Measurements from ENCODE around the gene FRMD1.
A peak's percentile ranks its signal among the peaks of the same experiment; 100 is the strongest.

Gene FRMD1

GRCh38 chr6:168040856-168041496, 38.0 kb downstream of the FRMD1 start:
- peaks cover 11 to 28% of the 10 kb centered on the region in 2 donors for H3K27me3 Mint-ChIP-seq
- no peak overlapping the region for H3K4me3 Mint-ChIP-seq
- DNase-seq (no peak), ATAC-seq (replicated peaks) (no peak)
- H3K9me3 Mint-ChIP-seq: peaks cover 0 to 3% of the 10 kb centered on the region in 2 donors
- no peak overlapping the region for H3K27ac Mint-ChIP-seq
- H3K4me1 Mint-ChIP-seq (ENCODE audit: low read depth in 2 of 2): peaks cover 0 to 2% of the 10 kb centered on the region in 2 donors
- peaks cover 3% of the 10 kb centered on the region for H3K36me3 Mint-ChIP-seq (ENCODE audit: insufficient read depth)

DNA sequence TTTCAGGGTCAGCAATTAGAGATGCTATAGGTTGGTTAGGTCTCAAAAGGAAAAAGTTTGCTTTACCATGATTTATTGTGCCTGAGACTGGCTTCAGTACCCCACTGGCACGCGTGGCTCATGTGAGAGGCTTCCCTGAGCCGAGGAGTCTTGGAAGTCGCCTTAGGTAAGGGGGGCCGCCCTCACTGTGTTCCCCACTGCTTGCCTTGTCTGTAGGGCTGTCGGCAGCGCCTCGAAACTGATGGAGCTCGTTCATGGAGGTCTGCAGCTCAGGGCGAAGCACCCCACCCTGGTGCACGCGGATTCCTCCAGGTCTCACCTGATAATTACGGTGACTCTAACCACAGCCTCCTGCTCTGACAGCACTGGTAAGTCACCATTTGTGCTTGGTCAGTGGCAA, 39.2 kb downstream of the FRMD1 start:
- Mint-ChIP-seq H3K27ac (no peak overlapping the region), H3K27me3 (peaks cover 13 to 39% of the 10 kb centered on the region in 2 donors), H3K9me3 (peaks cover 0 to 3% of the 10 kb centered on the region in 2 donors), H3K36me3 (ENCODE audit: insufficient read depth) (peaks cover 3% of the 10 kb centered on the region), H3K4me3 (no peak overlapping the region), H3K4me1 (ENCODE audit: low read depth in 2 of 2) (peaks cover 5 to 7% of the 10 kb centered on the region in 2 donors)
- no peak for DNase-seq
- no peak for ATAC-seq (replicated peaks)

GRCh38 chr6:168039301-168039700, 39.7 kb downstream of the FRMD1 start:
- Mint-ChIP-seq H3K27ac (no peak overlapping the region), H3K9me3 (peaks cover 0 to 3% of the 10 kb centered on the region in 2 donors), H3K27me3 (peaks cover 13 to 43% of the 10 kb centered on the region in 2 donors), H3K36me3 (ENCODE audit: insufficient read depth) (no peaks in the 10 kb centered on the region), H3K4me1 (ENCODE audit: low read depth in 2 of 2) (peaks cover 5 to 7% of the 10 kb centered on the region in 2 donors), H3K4me3 (no peak overlapping the region)
- DNase-seq (no peak), ATAC-seq (replicated peaks) (no peak)

GRCh38 chr6:168038576-168039140, 40.4 kb downstream of the FRMD1 start:
- DNase-seq: no peak
- Mint-ChIP-seq H3K4me3 (no peak overlapping the region), H3K9me3 (peaks cover 0 to 3% of the 10 kb centered on the region in 2 donors), H3K36me3 (ENCODE audit: insufficient read depth) (no peaks in the 10 kb centered on the region), H3K4me1 (ENCODE audit: low read depth in 2 of 2) (peaks cover 5 to 7% of the 10 kb centered on the region in 2 donors), H3K27me3 (peaks cover 17 to 49% of the 10 kb centered on the region in 2 donors), H3K27ac (no peak overlapping the region)
- no peak for ATAC-seq (replicated peaks)

DNA sequence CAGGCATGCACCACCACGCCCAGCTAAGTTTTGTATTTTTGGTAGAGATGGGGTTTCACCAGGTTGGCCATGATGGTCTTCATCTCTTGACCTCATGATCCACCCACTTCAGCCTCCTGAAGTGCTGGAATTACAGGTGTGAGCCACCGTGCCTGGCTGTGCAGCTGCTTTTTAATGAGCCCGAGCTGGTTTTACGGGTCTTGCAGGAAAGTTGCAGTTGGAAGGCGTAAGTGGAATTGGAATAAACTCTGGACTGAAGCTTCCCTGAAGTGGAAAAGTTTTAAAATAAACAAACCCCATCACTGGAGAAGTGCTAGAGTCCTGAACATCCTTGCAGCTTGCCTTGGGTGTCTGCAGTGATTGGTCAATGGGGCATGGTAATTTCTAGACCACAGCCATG, 41.2 kb downstream of the FRMD1 start:
- Mint-ChIP-seq H3K27me3 (peaks cover 22 to 53% of the 10 kb centered on the region in 2 donors), H3K27ac (no peak overlapping the region), H3K4me3 (no peak overlapping the region), H3K9me3 (peaks cover 0 to 3% of the 10 kb centered on the region in 2 donors), H3K36me3 (ENCODE audit: insufficient read depth) (no peaks in the 10 kb centered on the region), H3K4me1 (ENCODE audit: low read depth in 2 of 2) (peaks cover 5 to 7% of the 10 kb centered on the region in 2 donors)
- DNase-seq: no peak
- no peak for ATAC-seq (replicated peaks)

DNA sequence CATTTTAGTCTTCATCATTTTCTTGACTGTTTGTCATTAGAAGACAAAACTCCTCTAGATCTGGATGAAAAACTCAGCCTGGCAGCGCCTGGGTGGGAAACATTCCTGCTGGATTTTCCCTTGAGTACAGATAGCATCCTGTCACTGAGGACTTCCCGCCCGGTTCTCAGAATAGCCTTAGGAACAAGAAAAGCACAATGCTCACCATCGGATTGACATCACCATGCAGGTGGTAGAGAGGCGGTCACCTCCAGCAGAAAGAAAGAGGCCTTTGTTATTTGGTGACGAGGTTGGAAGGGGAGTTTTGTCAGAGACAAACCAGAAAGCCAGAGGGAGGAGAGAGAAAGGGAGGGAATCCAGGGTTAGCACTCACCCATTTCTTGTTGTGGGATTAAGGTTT, 41.8 kb downstream of the FRMD1 start:
- Mint-ChIP-seq H3K4me1 (ENCODE audit: low read depth in 2 of 2) (peaks cover 5 to 7% of the 10 kb centered on the region in 2 donors), H3K9me3 (peaks cover 0 to 3% of the 10 kb centered on the region in 2 donors), H3K27ac (peak overlapping the region in 1 of 2 donors; percentile 11), H3K36me3 (ENCODE audit: insufficient read depth) (no peaks in the 10 kb centered on the region), H3K4me3 (no peak overlapping the region), H3K27me3 (peaks cover 22 to 53% of the 10 kb centered on the region in 2 donors)
- DNase-seq (no peak), ATAC-seq (replicated peaks) (no peak)

- Mint-ChIP-seq H3K27me3 (peaks cover 22 to 62% of the 10 kb centered on the region in 2 donors), H3K4me3 (peak overlapping the region; percentile 54 to 78), H3K36me3 (ENCODE audit: insufficient read depth) (no peaks in the 10 kb centered on the region), H3K9me3 (peaks cover 0 to 3% of the 10 kb centered on the region in 2 donors), H3K27ac (peak overlapping the region in 1 of 2 donors; percentile 46), H3K4me1 (ENCODE audit: low read depth in 2 of 2) (peaks cover 5 to 7% of the 10 kb centered on the region in 2 donors)
- ATAC-seq (replicated peaks) (peak; percentile 33), DNase-seq (no peak)
Observed at GRCh38 chr6:168035661-168036545, 43.1 kb downstream of the FRMD1 start.

GRCh38 chr6:168035098-168035660, 43.8 kb downstream of the FRMD1 start:
- ATAC-seq (replicated peaks) (no peak), DNase-seq (no peak)
- Mint-ChIP-seq H3K9me3 (no peaks in the 10 kb centered on the region), H3K27me3 (peaks cover 22 to 62% of the 10 kb centered on the region in 2 donors), H3K36me3 (ENCODE audit: insufficient read depth) (no peaks in the 10 kb centered on the region), H3K4me1 (ENCODE audit: low read depth in 2 of 2) (peaks cover 5 to 7% of the 10 kb centered on the region in 2 donors), H3K27ac (peak overlapping the region in 1 of 2 donors; percentile 46), H3K4me3 (peak overlapping the region; percentile 54 to 78)

DNA sequence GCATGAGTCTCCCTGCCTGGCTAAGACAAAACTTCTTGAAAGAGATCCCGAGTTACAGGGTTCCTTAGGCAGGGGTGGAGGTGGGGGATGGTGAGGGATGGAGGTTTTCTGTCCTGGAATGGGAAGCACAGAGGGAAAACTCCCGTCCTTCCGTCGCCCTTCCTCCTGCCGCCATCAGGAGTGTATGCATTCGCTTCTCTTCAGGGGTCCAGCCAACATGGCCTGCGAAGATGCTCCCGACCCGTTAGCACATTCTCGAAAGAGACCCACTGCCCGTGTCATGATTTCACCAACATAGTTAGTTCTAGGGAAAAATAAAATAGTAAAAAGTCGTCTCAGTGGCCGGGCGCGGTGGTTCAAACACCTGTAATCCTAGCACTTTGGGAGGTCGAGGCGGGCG, 44.5 kb downstream of the FRMD1 start:
- Mint-ChIP-seq H3K4me1 (ENCODE audit: low read depth in 2 of 2) (peaks cover 5 to 7% of the 10 kb centered on the region in 2 donors), H3K27me3 (peaks cover 22 to 62% of the 10 kb centered on the region in 2 donors), H3K9me3 (no peaks in the 10 kb centered on the region), H3K27ac (no peak overlapping the region), H3K4me3 (peak overlapping the region; percentile 54 to 78), H3K36me3 (ENCODE audit: insufficient read depth) (no peaks in the 10 kb centered on the region)
- DNase-seq (no peak), ATAC-seq (replicated peaks) (no peak)

GRCh38 chr6:168033791-168034190, 45.2 kb downstream of the FRMD1 start:
- peaks cover 5 to 7% of the 10 kb centered on the region in 2 donors for H3K4me1 Mint-ChIP-seq (ENCODE audit: low read depth in 2 of 2)
- H3K9me3 Mint-ChIP-seq: no peaks in the 10 kb centered on the region
- peaks cover 22 to 62% of the 10 kb centered on the region in 2 donors for H3K27me3 Mint-ChIP-seq
- ATAC-seq (replicated peaks) (no peak), DNase-seq (no peak)
- H3K36me3 Mint-ChIP-seq (ENCODE audit: insufficient read depth): no peaks in the 10 kb centered on the region
- H3K4me3 Mint-ChIP-seq: no peak overlapping the region
- H3K27ac Mint-ChIP-seq: no peak overlapping the region

GRCh38 chr6:168032005-168032760, 46.8 kb downstream of the FRMD1 start:
- Mint-ChIP-seq H3K27me3 (peaks cover 16 to 50% of the 10 kb centered on the region in 2 donors), H3K4me3 (no peak overlapping the region), H3K36me3 (ENCODE audit: insufficient read depth) (no peaks in the 10 kb centered on the region), H3K4me1 (ENCODE audit: low read depth in 2 of 2) (peaks cover 5 to 7% of the 10 kb centered on the region in 2 donors), H3K9me3 (no peaks in the 10 kb centered on the region), H3K27ac (no peak overlapping the region)
- DNase-seq (no peak), ATAC-seq (replicated peaks) (no peak)

- Mint-ChIP-seq H3K27me3 (peaks cover 22 to 50% of the 10 kb centered on the region in 2 donors), H3K4me3 (no peak overlapping the region), H3K27ac (no peak overlapping the region), H3K4me1 (ENCODE audit: low read depth in 2 of 2) (peaks cover 5 to 7% of the 10 kb centered on the region in 2 donors), H3K9me3 (no peaks in the 10 kb centered on the region), H3K36me3 (ENCODE audit: insufficient read depth) (no peaks in the 10 kb centered on the region)
- no peak for ATAC-seq (replicated peaks)
- DNase-seq: no peak
Observed at GRCh38 chr6:168031411-168031971, 47.5 kb downstream of the FRMD1 start.
